ENCODE results near the gene EMD.
"Not testable (repeated sequence)": the region's sequence is repeated elsewhere in the genome, so short reads cannot be mapped to it uniquely, and the experiment has no call there.

Gene EMD

DNA sequence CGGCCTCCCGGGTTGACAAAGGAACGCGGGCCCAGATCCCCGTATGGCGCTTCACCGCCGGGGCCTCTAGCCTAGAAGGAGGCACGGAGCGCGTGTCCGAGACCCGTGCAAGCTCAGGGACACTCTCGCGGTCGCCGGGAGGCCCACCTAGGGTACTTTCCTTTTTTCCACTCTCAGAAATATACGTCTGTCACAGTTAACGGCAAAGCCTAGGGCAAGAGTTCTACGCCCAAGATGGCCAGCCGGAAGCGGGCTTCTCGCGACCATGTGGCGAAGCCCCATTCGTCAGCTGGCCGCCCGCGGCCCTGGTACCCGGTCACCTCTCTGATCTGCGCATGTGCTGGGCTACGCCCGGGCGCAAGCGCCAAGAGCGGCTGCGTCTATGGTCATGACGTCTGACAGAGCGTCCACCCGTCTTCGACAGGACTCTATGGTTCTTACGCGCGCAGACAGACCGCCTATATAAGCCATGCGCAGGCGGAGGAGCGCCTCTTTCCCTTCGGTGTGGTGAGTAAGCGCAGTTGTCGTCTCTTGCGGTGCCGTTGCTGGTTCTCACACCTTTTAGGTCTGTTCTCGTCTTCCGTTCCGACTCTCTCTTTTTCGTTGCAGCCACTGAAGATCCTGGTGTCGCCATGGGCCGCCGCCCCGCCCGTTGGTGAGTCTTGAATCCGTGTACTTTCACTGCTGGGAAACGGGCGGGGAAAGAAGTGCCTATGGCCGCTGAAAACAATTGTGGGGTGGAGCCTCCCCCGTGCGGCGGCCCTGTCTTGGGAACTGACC, 19.0 kb downstream of the EMD start, which contains the start of gene RPL10:
Gene RPL10 (plus strand): TSS at position 490 of the 780 bp plus-strand sequence. CDS start 143 bp downstream, at position 633.
- DNase-seq, result peak in 13 of 14 donors; percentile 63 to 94 (median 85)

GRCh38 chrX:154398668-154399526, 19.8 kb downstream of the EMD start:
- DNase-seq, result peak in 11 of 14 donors; percentile 14 to 77 (median 59)

DNA sequence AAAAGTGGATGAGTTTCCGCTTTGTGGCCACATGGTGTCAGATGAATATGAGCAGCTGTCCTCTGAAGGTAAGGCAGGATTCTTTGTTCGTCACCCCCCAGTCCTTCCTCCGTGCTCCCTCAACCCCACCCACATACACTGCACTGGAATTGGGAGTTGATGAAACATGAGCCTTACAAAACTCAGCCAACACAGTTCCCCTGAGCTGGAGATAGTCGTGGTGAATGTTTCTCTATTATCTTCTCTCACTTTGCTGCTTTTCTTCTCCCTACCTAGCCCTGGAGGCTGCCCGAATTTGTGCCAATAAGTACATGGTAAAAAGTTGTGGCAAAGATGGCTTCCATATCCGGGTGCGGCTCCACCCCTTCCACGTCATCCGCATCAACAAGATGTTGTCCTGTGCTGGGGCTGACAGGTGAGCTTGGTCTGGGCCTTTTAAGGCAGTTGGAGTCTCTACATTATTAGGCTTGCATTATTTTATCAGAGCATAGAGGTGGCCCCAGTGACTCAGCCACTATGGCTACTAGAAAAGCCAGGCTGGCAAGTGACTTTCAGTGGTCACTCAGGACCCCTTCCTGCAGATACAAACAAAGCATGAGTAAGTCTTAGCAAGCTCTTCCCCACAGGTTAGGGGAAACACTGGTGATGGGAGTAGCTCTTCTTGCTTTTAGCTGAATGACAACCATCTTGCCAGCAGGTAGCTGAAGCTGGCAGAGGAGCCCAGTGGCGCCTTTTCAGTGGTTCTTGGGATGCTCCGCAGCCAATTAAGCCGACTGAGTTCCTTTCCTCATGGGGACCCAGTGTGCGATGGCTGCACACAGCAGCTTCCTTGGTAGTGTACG, 20.7 kb downstream of the EMD start:
- no peak for DNase-seq

- not testable (repeated sequence) for DNase-seq
Measured at GRCh38 chrX:154400369-154400817, 21.3 kb downstream of the EMD start.

- no peak for DNase-seq
Measured at GRCh38 chrX:154401045-154401799, 22.1 kb downstream of the EMD start.

DNA sequence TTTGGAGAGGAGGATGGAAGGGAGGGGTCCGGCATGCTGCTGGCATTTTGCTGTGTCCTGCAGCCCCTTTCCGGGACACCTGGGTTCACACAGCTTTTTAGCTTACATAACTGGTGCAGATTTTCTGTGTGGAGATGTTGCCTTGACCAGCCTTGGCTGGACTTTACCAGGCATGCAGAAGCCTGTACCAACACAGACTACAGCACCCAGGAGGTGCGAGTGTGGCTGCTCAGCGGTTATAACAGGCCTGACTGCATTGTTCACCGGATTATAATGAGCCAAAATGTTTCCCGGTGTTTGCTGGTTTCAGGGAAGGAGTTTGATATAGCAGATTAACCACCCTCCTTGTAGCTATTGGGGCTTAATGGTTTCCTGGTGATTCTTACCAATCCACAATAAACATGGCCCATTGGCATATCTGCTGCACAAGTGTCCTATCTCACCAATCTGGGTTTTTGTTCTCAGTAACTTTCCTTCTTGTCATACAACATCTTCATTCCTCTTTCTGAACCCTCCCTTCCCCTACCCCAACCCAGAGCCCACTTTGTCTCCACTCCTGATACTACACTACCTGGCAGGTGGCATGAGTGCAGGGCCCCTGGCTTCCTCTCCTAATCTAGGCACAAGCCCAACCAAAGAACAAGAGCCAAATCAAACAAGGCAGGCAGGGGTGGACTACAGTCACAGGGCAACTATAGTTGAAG, 23.0 kb downstream of the EMD start:
- DNase-seq, result no peak

- no peak for DNase-seq
Measured at GRCh38 chrX:154402622-154403127, 23.6 kb downstream of the EMD start.

DNA sequence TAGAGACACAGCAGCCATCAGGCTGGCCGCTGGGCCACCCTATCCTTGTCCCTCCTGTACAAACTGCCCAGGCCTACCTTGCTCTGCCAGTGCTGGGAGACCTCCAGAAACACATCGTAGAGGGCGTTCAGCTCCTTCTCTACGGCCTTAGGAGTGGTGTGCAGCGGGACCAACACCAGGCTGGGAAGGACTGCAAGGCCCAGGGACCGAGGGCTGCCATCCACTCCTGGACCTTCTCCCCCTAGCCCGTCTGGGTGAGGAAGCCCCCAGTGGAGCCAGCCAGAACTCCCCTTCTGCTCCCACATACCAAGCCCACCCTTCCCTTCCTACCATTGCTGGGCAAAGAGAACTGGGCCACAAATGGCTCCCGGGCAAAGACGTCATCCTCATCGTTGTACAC, 24.1 kb downstream of the EMD start:
- DNase-seq, result no peak

GRCh38 chrX:154403858-154404257, 24.8 kb downstream of the EMD start:
- no peak for DNase-seq

- no peak for DNase-seq
Measured at GRCh38 chrX:154404625-154405192, 25.6 kb downstream of the EMD start.

- no peak for DNase-seq
Measured at GRCh38 chrX:154408659-154409221, 29.6 kb downstream of the EMD start.

DNA sequence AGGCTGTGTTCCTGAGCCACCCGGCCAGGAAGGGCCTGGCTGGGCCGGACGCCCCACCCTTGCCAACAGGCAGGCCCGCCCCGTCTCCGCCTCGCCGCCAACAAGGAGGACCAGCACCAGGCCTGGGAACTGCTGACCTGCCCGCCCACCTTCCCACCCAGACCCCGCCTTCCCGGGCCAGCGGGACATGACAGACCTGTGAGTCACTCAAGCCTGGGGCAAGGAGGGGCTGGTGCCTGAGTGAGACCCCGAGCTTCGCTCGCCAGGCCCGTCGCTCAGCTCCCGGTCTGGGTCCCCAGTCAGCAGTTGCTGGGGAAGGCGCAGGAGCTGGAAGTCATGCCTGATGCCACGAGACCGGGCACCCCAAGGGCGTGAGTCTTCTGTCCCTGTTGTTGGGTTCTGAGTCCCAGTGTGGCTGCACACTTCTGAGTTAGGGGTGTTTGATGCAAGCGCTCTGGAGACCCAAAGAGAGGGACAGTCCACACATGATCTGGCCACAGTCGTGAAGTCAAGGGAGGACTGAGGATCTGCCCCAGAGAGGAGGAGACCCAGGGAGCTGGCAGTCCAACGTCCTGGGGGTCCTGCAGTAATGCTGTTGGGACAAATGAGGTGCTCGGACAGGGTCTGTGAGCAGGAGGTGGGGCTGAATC, 30.3 kb downstream of the EMD start, which contains the start of gene DNASE1L1:
Gene DNASE1L1 (minus strand): TSS at position 33 of the 650 bp plus-strand sequence. CDS start 3,686 bp downstream, outside the sequence.
- peak in 4 of 14 donors; percentile 10 to 42 (median 26) for DNase-seq

GRCh38 chrX:154411981-154412340, 32.9 kb downstream of the EMD start:
- DNase-seq, result peak in 7 of 14 donors; percentile 10 to 47 (median 38)

- no peak for DNase-seq
Measured at GRCh38 chrX:154412468-154412867, 33.4 kb downstream of the EMD start.

GRCh38 chrX:154413142-154413541, 34.0 kb downstream of the EMD start:
- DNase-seq, result no peak

GRCh38 chrX:154417157-154417556, 38.1 kb downstream of the EMD start:
- peak in 1 of 14 donors; percentile 41 for DNase-seq

GRCh38 chrX:154419189-154419588, 40.1 kb downstream of the EMD start:
- no peak for DNase-seq

DNA sequence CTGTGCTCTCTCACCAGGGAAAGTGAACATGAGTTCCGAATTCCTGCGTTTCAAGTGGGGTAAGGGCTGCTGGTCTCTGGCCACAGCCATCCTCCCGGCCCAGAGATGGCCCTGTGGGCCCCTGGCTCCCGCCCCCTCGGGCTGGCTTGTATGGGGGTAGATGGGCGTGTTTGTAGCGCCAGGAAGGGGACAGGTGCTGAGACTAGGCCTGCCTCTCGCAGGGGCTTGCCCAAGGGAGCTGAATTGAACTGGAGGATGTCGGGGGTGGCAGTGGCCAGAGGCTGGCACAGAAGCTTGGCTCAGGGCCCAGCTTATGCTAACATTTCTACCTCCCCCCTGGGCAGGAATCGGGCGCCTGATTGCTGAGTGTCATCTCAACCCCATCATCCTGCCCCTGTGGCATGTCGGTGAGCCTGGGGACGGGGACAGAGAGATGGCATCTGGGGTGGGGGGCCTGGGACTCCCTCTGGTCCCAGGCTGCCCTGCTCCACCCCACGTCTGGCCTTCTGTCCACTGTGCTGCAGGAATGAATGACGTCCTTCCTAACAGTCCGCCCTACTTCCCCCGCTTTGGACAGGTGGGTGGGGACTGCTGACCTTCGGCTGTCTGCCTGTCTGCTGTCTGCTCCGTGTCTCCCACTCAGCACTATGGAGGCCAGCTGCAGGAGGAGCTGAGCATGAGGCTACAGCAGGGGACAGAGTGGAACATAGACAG, 40.8 kb downstream of the EMD start:
- no peak for DNase-seq

- no peak for DNase-seq
Measured at GRCh38 chrX:154420402-154420756, 41.3 kb downstream of the EMD start.

Measured in C1 segment of cervical spinal cord (tissue), 14 donors.